ENCODE measurements around the gene SMTNL2. TPM values are rescaled to one million over a fixed set of nuclear protein-coding genes. Genes with fewer than 3 reads are reported as not detected.

Gene SMTNL2
- total RNA-seq, 1 donor from 2014 or later = 0.46 TPM

GRCh38 chr17:4596636-4597380 is 12.5 kb downstream of the SMTNL2 start:
- Histone ChIP-seq H3K4me3 (ENCODE audit: low read depth, low read length) (no peak overlapping the region), H3K27me3 (ENCODE audit: control insufficient read depth, insufficient read depth, low read length) (peaks cover 25% of the 10 kb centered on the region), H3K36me3 (ENCODE audit: control insufficient read depth, insufficient read depth, low read length) (no peaks in the 10 kb centered on the region)
- no peak for DNase-seq (ENCODE audit: low read depth)
- no peak for TF ChIP-seq CTCF (IDR thresholded peaks at IDR 0.05; ENCODE audit: insufficient read depth, low read length, poor library complexity, severe bottlenecking)

GRCh38 chr17:4597975-4598374 is 13.6 kb downstream of the SMTNL2 start:
- H3K27me3 ChIP-seq (ENCODE audit: control insufficient read depth, insufficient read depth, low read length) = peaks cover 25% of the 10 kb centered on the region
- no peak for TF ChIP-seq CTCF (IDR thresholded peaks at IDR 0.05; ENCODE audit: insufficient read depth, low read length, poor library complexity, severe bottlenecking)
- DNase-seq (ENCODE audit: low read depth) = no peak
- no peak overlapping the region for H3K4me3 ChIP-seq (ENCODE audit: low read depth, low read length)
- H3K36me3 ChIP-seq (ENCODE audit: control insufficient read depth, insufficient read depth, low read length) = no peaks in the 10 kb centered on the region

- H3K4me3 ChIP-seq (ENCODE audit: low read depth, low read length) = no peak overlapping the region
- no peak for DNase-seq (ENCODE audit: low read depth)
- no peaks in the 10 kb centered on the region for H3K36me3 ChIP-seq (ENCODE audit: control insufficient read depth, insufficient read depth, low read length)
- TF ChIP-seq CTCF (IDR thresholded peaks at IDR 0.05; ENCODE audit: insufficient read depth, low read length, poor library complexity, severe bottlenecking) = no peak
- peaks cover 25% of the 10 kb centered on the region for H3K27me3 ChIP-seq (ENCODE audit: control insufficient read depth, insufficient read depth, low read length)
These were observed 14.6 kb downstream of the SMTNL2 start for GRCh38 chr17:4598776-4599504.

- no peaks in the 10 kb centered on the region for H3K36me3 ChIP-seq (ENCODE audit: control insufficient read depth, insufficient read depth, low read length)
- no peak for TF ChIP-seq CTCF (IDR thresholded peaks at IDR 0.05; ENCODE audit: insufficient read depth, low read length, poor library complexity, severe bottlenecking)
- H3K4me3 ChIP-seq (ENCODE audit: low read depth, low read length) = no peak overlapping the region
- peak; percentile 41 for DNase-seq (ENCODE audit: low read depth)
- peaks cover 25% of the 10 kb centered on the region for H3K27me3 ChIP-seq (ENCODE audit: control insufficient read depth, insufficient read depth, low read length)
These were observed 15.4 kb downstream of the SMTNL2 start for GRCh38 chr17:4599505-4600281.

- TF ChIP-seq CTCF (IDR thresholded peaks at IDR 0.05; ENCODE audit: insufficient read depth, low read length, poor library complexity, severe bottlenecking) = no peak
- Histone ChIP-seq H3K36me3 (ENCODE audit: control insufficient read depth, insufficient read depth, low read length) (no peaks in the 10 kb centered on the region), H3K27me3 (ENCODE audit: control insufficient read depth, insufficient read depth, low read length) (peaks cover 20% of the 10 kb centered on the region), H3K4me3 (ENCODE audit: low read depth, low read length) (no peak overlapping the region)
- DNase-seq (ENCODE audit: low read depth) = no peak
These were observed 16.2 kb downstream of the SMTNL2 start for GRCh38 chr17:4600563-4600962.

All from kidney epithelial cell (primary cell).